GM12873 (cell line): ENCODE measurements around the gene LEF1.

Experiments used
- CTCF ChIP-seq: IDR thresholded peaks from 2 replicates; pipeline ENCODE4 v1.5.1; 2012; ENCODE audit warnings: low read depth, mild to moderate bottlenecking, moderate library complexity, low read length, control low read depth; ENCODE audit not compliant: insufficient read depth; ENCODE audit errors: missing control alignments

LEF1 gene

GRCh38 chr4:108100827-108101226, 67.9 kb downstream of the LEF1 start:
- TF ChIP-seq CTCF: no peak

GRCh38 chr4:108099838-108100237, 68.9 kb downstream of the LEF1 start:
- TF ChIP-seq CTCF: no peak

GRCh38 chr4:108097990-108098553, 70.7 kb downstream of the LEF1 start:
- TF ChIP-seq CTCF: no peak

- TF ChIP-seq CTCF: peak; percentile 7
These were observed 73.7 kb downstream of the LEF1 start for GRCh38 chr4:108094923-108095482.

- no peak for TF ChIP-seq CTCF
These were observed 74.6 kb downstream of the LEF1 start for GRCh38 chr4:108094131-108094530.

- no peak for TF ChIP-seq CTCF
These were observed 76.4 kb downstream of the LEF1 start for GRCh38 chr4:108092288-108092687.

GRCh38 chr4:108087293-108087967, 81.3 kb downstream of the LEF1 start:
- TF ChIP-seq CTCF: no peak
